GM20000 (cell line): ENCODE data around the gene CDK16.

Experiments
- DNase-seq: peaks from one replicate; pipeline ENCODE4 v3.0.0; 2012; ENCODE audit warnings: low spot score
- TF ChIP-seq, protein P1 (sequence below): IDR thresholded peaks from 2 replicates; pipeline ENCODE4 v1.5.1; 2012; ENCODE audit warnings: mild to moderate bottlenecking, control low read depth; ENCODE audit errors: extremely low read depth, missing control alignments

CDK16 gene

DNA sequence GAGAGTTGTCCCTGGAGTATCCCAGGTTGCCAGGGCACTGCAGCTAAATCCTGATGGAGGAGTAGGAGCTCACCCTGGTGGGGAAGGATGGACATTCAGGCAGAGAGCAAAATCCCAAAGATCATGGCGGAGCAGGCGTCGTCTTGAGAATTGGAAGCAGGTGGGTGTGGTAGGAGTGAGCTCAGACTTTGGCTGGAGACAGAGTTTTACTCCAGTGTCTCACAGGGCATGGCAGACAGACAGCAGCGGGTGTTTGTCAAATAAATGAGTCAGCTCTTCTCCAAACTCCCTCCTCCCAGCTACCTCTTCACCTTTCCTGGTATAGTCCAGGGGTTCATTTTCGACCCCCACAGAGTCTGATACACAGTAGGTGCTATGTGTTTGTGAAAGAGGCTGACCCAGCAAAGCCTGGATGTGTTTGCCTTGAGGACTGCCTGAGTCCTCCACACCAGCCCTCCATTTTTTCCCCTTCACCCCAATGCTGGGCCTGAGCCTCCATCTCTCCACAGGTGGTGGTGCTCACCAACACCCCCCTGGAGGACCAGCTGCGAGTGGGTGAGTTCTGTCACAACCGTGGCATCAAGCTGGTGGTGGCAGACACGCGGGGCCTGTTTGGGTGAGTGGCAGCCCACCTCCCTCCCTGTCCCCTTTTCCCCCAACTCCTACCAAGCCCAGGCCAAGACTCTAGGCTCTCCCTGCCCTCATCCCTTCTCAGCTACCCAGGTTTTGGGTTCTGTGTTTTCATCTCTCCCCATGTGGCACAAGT is 17.9 kb upstream of the CDK16 start:
- TF ChIP-seq, protein P1, sequence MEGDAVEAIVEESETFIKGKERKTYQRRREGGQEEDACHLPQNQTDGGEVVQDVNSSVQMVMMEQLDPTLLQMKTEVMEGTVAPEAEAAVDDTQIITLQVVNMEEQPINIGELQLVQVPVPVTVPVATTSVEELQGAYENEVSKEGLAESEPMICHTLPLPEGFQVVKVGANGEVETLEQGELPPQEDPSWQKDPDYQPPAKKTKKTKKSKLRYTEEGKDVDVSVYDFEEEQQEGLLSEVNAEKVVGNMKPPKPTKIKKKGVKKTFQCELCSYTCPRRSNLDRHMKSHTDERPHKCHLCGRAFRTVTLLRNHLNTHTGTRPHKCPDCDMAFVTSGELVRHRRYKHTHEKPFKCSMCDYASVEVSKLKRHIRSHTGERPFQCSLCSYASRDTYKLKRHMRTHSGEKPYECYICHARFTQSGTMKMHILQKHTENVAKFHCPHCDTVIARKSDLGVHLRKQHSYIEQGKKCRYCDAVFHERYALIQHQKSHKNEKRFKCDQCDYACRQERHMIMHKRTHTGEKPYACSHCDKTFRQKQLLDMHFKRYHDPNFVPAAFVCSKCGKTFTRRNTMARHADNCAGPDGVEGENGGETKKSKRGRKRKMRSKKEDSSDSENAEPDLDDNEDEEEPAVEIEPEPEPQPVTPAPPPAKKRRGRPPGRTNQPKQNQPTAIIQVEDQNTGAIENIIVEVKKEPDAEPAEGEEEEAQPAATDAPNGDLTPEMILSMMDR = no peak
- no peak for DNase-seq

- DNase-seq = no peak
- TF ChIP-seq, protein P1 = no peak
Observed at GRCh38 chrX:47201345-47201944, 17.0 kb upstream of the CDK16 start.

- no peak for DNase-seq
- TF ChIP-seq, protein P1 = no peak
Observed at GRCh38 chrX:47202316-47202715, 16.2 kb upstream of the CDK16 start.

DNA sequence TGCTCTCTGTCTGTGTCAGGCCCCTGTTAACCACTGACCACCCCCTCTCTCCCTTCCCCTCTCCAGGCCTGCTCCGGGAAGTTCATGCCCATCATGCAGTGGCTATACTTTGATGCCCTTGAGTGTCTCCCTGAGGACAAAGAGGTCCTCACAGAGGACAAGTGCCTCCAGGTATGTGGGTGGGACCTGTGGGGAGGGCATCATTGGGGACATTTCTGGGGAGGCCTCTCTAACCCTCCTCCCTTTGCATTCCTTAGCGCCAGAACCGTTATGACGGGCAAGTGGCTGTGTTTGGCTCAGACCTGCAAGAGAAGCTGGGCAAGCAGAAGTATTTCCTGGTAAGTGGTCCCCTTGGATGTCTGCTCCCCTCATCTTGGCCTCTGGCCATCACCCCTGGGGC is 15.6 kb upstream of the CDK16 start:
- TF ChIP-seq, protein P1 = no peak
- DNase-seq = no peak

DNA sequence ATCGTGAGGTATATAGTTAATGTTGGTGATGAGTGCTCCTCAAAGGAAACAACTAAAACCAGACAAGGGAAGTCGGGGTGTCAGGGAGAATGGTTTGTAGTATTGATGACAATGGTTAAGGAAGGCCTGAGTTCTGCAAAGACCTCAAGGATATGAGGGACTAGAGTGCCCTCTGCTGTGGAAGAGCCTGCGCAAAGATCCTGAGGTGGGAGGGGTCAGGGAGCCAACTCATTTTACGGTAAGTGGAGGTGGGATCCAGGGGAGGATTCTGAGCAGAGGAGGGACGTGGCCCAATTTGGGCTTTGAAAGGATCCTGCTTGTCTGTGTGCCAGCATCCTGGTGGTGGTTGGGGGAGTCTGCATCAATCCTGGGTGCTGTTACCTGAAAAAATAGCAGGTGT is 13.5 kb upstream of the CDK16 start:
- no peak for DNase-seq
- TF ChIP-seq, protein P1 = no peak

GRCh38 chrX:47206316-47206715 is 12.2 kb upstream of the CDK16 start:
- DNase-seq = no peak
- TF ChIP-seq, protein P1 = no peak

GRCh38 chrX:47208108-47208507 is 10.4 kb upstream of the CDK16 start:
- DNase-seq = no peak
- TF ChIP-seq, protein P1 = no peak
